AG10803 (cell line): ENCODE measurements around the gene NECTIN2.

ENCODE experiments used
- DNase-seq: peaks from one replicate; pipeline ENCODE4 v3.0.0; 2010; ENCODE audit warnings: low read depth
- H3K4me3 ChIP-seq: 2 replicates; pipeline ENCODE4 v1.5.1; 2011; ENCODE audit warnings: mild to moderate bottlenecking, low read length, control low read depth
- CTCF ChIP-seq: conservative IDR thresholded peaks from 2 replicates; pipeline ENCODE4 v1.5.1; 2011; ENCODE audit warnings: mild to moderate bottlenecking, low read length, control low read depth, inconsistent platforms

NECTIN2 gene

GRCh38 chr19:44845612-44846454, at the start of gene NECTIN2:
Gene NECTIN2 (plus strand): TSS chr19:44846297. CDS start chr19:44846526, 229 bp downstream.
- peak; percentile 97 for DNase-seq
- peak; percentile 78 for TF ChIP-seq CTCF
- peak within 1 kb of the TSS; percentile 94 for H3K4me3 ChIP-seq

- no peak for TF ChIP-seq CTCF
- H3K4me3 ChIP-seq: no peak overlapping the region
- DNase-seq: no peak
These were observed 49.4 kb upstream of the NECTIN2 start for GRCh38 chr19:44796701-44797115.

- TF ChIP-seq CTCF: no peak
- DNase-seq: no peak
- no peak overlapping the region for H3K4me3 ChIP-seq
These were observed 46.3 kb upstream of the NECTIN2 start for GRCh38 chr19:44799627-44800346.

DNA sequence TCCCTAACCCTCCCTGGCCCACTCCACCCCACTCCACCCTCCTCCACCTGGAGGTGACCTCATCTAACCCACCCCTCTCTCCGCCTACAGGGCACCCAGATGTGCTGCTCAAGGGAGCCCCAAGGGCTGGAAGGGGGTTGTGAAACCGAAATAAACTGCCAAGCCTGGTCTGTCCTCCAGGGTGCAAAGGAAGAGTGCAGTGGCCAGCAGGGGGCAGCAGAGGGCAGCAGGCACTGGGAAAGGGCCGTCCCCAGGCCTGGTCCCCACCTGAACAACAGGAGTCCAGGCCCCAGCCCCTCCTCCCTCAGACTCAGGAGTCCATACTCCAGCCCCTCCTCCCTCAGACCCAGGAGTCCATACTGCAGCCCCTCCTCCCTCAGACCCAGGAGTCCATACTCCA, 45.6 kb upstream of the NECTIN2 start:
- peak; percentile 62 for DNase-seq
- peak; percentile 94 for TF ChIP-seq CTCF
- H3K4me3 ChIP-seq: no peak overlapping the region

- TF ChIP-seq CTCF: no peak
- DNase-seq: no peak
- H3K4me3 ChIP-seq: no peak overlapping the region
These were observed 42.4 kb upstream of the NECTIN2 start for GRCh38 chr19:44803442-44804428.

DNA sequence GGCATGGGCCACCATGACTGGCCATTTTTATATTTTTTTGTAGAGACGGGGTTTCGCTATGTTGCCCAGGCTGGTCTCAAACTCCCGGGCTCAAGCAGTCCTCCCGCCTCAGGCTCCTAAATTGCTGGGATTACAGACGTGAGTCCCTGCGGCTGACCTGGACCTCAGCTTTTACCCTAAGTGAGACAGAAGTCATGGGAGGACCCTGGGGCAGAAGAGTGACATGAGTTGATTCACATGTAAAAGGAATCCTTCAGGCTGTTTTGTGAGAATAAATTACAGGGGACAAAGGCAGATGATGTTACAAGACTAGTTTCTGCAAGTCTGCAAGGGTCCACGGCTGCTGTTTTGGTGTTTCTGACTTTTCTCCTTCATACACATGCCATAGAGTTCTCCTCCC, 39.8 kb upstream of the NECTIN2 start:
- no peak for DNase-seq
- TF ChIP-seq CTCF: no peak

More for the DNA sequence above, 39.8 kb upstream of the NECTIN2 start:
- H3K4me3 ChIP-seq: no peak overlapping the region
